Measurements from ENCODE around the gene PACSIN1.

GRCh38 chr6:34570066-34570833 is 104.4 kb downstream of the PACSIN1 start:
- TF ChIP-seq CTCF (IDR thresholded peaks at IDR 0.05) (no peak), POLR2A (IDR thresholded peaks at IDR 0.05) (no peak)
